ENCODE results near the gene NUP210L. TPM values are rescaled to one million over a fixed set of nuclear protein-coding genes. Genes with fewer than 3 reads are reported as not detected.

NUP210L gene
- polyA plus RNA-seq, 3 donors = 0.03 TPM; not detected in 2

- H3K9me3 ChIP-seq (replicated peaks in 1 of 2; ENCODE audit: control insufficient read depth in 1 of 2, insufficient read depth in 1 of 2, low read length in 2 of 2) = no peaks in the 10 kb centered on the region
- H3K4me2 ChIP-seq (replicated peaks; ENCODE audit: extremely low read depth, low read length, poor library complexity, severe bottlenecking) = no peak overlapping the region
- intact Hi-C loops (cut with micrococcal nuclease) = no loop called here
- Mint-ChIP-seq H3K4me1 (peaks cover 48% of the 10 kb centered on the region), H3K27ac (peak overlapping the region; percentile 73 to 91 (median 85)), H3K4me3 (no peak overlapping the region), H3K9me3 (peaks cover 0 to 1% (median 0%) of the 10 kb centered on the region in 7 donors), H3K27me3 (ENCODE audit: low read depth in 3 of 3) (no peaks in the 10 kb centered on the region), H3K36me3 (peaks cover 80 to 84% of the 10 kb centered on the region in 2 donors)
- TF ChIP-seq, protein P1, sequence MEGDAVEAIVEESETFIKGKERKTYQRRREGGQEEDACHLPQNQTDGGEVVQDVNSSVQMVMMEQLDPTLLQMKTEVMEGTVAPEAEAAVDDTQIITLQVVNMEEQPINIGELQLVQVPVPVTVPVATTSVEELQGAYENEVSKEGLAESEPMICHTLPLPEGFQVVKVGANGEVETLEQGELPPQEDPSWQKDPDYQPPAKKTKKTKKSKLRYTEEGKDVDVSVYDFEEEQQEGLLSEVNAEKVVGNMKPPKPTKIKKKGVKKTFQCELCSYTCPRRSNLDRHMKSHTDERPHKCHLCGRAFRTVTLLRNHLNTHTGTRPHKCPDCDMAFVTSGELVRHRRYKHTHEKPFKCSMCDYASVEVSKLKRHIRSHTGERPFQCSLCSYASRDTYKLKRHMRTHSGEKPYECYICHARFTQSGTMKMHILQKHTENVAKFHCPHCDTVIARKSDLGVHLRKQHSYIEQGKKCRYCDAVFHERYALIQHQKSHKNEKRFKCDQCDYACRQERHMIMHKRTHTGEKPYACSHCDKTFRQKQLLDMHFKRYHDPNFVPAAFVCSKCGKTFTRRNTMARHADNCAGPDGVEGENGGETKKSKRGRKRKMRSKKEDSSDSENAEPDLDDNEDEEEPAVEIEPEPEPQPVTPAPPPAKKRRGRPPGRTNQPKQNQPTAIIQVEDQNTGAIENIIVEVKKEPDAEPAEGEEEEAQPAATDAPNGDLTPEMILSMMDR (IDR thresholded peaks at IDR 0.05) = no peak
- 56% methylated on average over 6 of the region's 8 CpGs for WGBS (ENCODE audit: insufficient coverage)
- H3K36me3 ChIP-seq (replicated peaks in 1 of 2; ENCODE audit: control insufficient read depth in 1 of 2, insufficient read depth in 2 of 2, low read length in 2 of 2) = peaks cover 75 to 87% of the 10 kb centered on the region in 2 donors
- peak; percentile 47 to 67 (median 62) for DNase-seq
- no peak overlapping the region for H2AFZ ChIP-seq (ENCODE audit: insufficient read depth, low read depth, low read length, poor library complexity, severe bottlenecking)
- peaks cover 48 to 52% of the 10 kb centered on the region in 2 donors for H3K4me1 ChIP-seq (ENCODE audit: control insufficient read depth in 1 of 2, insufficient read depth in 2 of 2, low read length in 2 of 2)
- peaks cover 47% of the 10 kb centered on the region for H3K79me2 ChIP-seq (ENCODE audit: insufficient read depth, low read length)
- peak overlapping the region; percentile 34 to 60 for H3K27ac ChIP-seq (ENCODE audit: low read depth in 1 of 2, low read length in 2 of 2)
- no peak overlapping the region for H3K9ac ChIP-seq (ENCODE audit: insufficient read depth, low read length, poor library complexity, severe bottlenecking)
- H3K27me3 ChIP-seq (ENCODE audit: control insufficient read depth in 2 of 2, insufficient read depth in 2 of 2, low read length in 2 of 2) = no peaks in the 10 kb centered on the region
- peaks cover 85% of the 10 kb centered on the region for H4K20me1 ChIP-seq (ENCODE audit: insufficient read depth, low read length)
- no peak overlapping the region for H3K4me3 ChIP-seq (replicated peaks in 1 of 3; ENCODE audit: low read depth in 2 of 3, low read length in 3 of 3)
Measured at GRCh38 chr1:154158307-154159125, 3.6 kb upstream of the NUP210L start.

GRCh38 chr1:154157520-154158306 is 2.8 kb upstream of the NUP210L start:
- H3K36me3 Mint-ChIP-seq = peaks cover 72 to 76% of the 10 kb centered on the region in 2 donors
- 80% methylated on average over 1 of the region's 7 CpGs for WGBS (ENCODE audit: insufficient coverage)
- no peak overlapping the region for H2AFZ ChIP-seq (ENCODE audit: insufficient read depth, low read depth, low read length, poor library complexity, severe bottlenecking)
- H4K20me1 ChIP-seq (ENCODE audit: insufficient read depth, low read length) = peaks cover 77% of the 10 kb centered on the region
- intact Hi-C loops (cut with micrococcal nuclease) = no loop called here
- H3K9ac ChIP-seq (ENCODE audit: insufficient read depth, low read length, poor library complexity, severe bottlenecking) = no peak overlapping the region
- H3K27ac Mint-ChIP-seq = peak overlapping the region; percentile 73 to 91 (median 82)
- H3K27me3 ChIP-seq (ENCODE audit: control insufficient read depth in 2 of 2, insufficient read depth in 2 of 2, low read length in 2 of 2) = no peaks in the 10 kb centered on the region
- peaks cover 51 to 55% of the 10 kb centered on the region in 2 donors for H3K4me1 ChIP-seq (ENCODE audit: control insufficient read depth in 1 of 2, insufficient read depth in 2 of 2, low read length in 2 of 2)
- peaks cover 39% of the 10 kb centered on the region for H3K79me2 ChIP-seq (ENCODE audit: insufficient read depth, low read length)
- H3K4me1 Mint-ChIP-seq = peaks cover 48% of the 10 kb centered on the region
- H3K27me3 Mint-ChIP-seq (ENCODE audit: low read depth in 3 of 3) = no peaks in the 10 kb centered on the region
- H3K4me3 ChIP-seq (replicated peaks in 1 of 3; ENCODE audit: low read depth in 2 of 3, low read length in 3 of 3) = no peak overlapping the region
- TF ChIP-seq, protein P1 (IDR thresholded peaks at IDR 0.05) = no peak
- H3K4me3 Mint-ChIP-seq = no peak overlapping the region
- peak overlapping the region in 1 of 2 donors; percentile 60 for H3K27ac ChIP-seq (ENCODE audit: low read depth in 1 of 2, low read length in 2 of 2)
- no peak overlapping the region for H3K4me2 ChIP-seq (replicated peaks; ENCODE audit: extremely low read depth, low read length, poor library complexity, severe bottlenecking)
- DNase-seq = no peak
- H3K9me3 Mint-ChIP-seq = peaks cover 0 to 1% (median 0%) of the 10 kb centered on the region in 7 donors
- H3K36me3 ChIP-seq (replicated peaks in 1 of 2; ENCODE audit: control insufficient read depth in 1 of 2, insufficient read depth in 2 of 2, low read length in 2 of 2) = peaks cover 69 to 79% of the 10 kb centered on the region in 2 donors
- no peaks in the 10 kb centered on the region for H3K9me3 ChIP-seq (replicated peaks in 1 of 2; ENCODE audit: control insufficient read depth in 1 of 2, insufficient read depth in 1 of 2, low read length in 2 of 2)

All from CD14-positive monocyte (primary cell).